Measurements from ENCODE around the gene MTCL1. TPM values are rescaled to one million over a fixed set of nuclear protein-coding genes. Genes with fewer than 3 reads are reported as not detected.

The MTCL1 gene
- 18.5 TPM for total RNA-seq

DNA sequence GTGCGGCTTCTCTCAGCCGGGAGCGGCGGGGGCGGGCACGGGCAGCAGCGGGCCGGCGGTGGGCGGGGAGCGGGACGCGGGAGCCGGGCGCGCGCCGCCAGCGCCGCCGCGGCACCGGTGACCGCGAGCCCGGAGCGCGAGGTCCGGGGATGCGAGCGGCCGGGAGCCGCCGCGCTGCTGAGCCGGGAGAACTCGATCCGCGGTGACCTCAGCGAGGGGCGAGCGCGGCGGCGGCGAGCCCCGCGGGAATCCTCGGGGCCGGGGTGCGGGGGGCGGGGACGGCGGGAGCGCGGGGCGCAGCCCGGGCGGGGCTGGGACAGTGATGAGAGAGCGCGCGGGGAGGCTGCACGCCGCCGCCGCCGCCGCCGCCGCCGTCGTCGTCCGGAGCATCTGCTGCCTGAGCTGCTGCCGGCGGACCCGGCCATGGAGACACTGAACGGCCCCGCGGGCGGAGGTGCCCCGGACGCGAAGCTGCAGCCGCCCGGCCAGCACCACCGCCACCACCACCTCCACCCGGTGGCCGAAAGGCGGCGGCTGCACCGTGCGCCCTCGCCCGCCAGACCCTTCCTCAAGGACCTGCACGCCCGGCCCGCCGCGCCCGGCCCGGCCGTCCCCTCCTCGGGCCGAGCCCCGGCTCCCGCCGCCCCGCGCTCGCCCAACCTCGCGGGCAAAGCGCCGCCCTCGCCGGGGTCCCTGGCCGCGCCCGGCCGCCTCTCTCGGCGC is at the start of gene MTCL1:
TSS of gene MTCL1 (plus strand) at position 319 of the 723 bp plus-strand sequence. CDS start at position 424, 105 bp downstream.

Small RNA genes lying within 50 kb of the gene (small RNA-seq; reads per million reads assigned to genes)
- not detected for gene RF00019

Other genes with a start within 250 kb of the MTCL1 start
- 110 TPM for gene RAB12, start 96.1 kb upstream of the MTCL1 start, total RNA-seq

All from diencephalon (tissue), 1 donor.